Keratinocyte (primary cell): Measurements from ENCODE around the gene KCNH1. TPM values are rescaled to one million over a fixed set of nuclear protein-coding genes. Genes with fewer than 3 reads are reported as not detected.

ENCODE experiments used
- DNase-seq: peaks from one replicate; pipeline ENCODE4 v3.0.0-alpha.2; 2011; ENCODE audit warnings: low read depth, missing footprints, low spot score
- FAIRE-seq: peaks from 2 replicates; lab custom pipeline; 2011; peaks lifted over from hg19 to GRCh38; lab: Jason Lieb, UNC
- H2AFZ ChIP-seq: 2 replicates; pipeline ENCODE4 v1.6.0; 2012; ENCODE audit warnings: low read length, control low read depth, inconsistent platforms; ENCODE audit not compliant: control insufficient read depth
- H3K27ac ChIP-seq: 2 replicates; pipeline ENCODE4 v1.5.1; 2011; ENCODE audit warnings: low read length; ENCODE audit not compliant: control insufficient read depth, insufficient read depth
- H3K27me3 ChIP-seq: 3 replicates; pipeline ENCODE4 v1.6.0; 2011; ENCODE audit warnings: low read length; ENCODE audit not compliant: control insufficient read depth, insufficient read depth; ENCODE audit errors: extremely low read depth
- H3K36me3 ChIP-seq, 2 experiments: 2 replicates in 1 of 2; 3 replicates in 1 of 2; pipeline ENCODE4 v1.5.1; 2011; ENCODE audit warnings: low read length in 2 of 2, mild to moderate bottlenecking in 1 of 2; ENCODE audit not compliant: control insufficient read depth in 2 of 2, insufficient read depth in 2 of 2; ENCODE audit errors: extremely low read depth in 1 of 2
- H3K4me1 ChIP-seq: 3 replicates; pipeline ENCODE4 v1.5.1; 2011; ENCODE audit warnings: low read length; ENCODE audit not compliant: control insufficient read depth, insufficient read depth; ENCODE audit errors: extremely low read depth
- H3K4me2 ChIP-seq: 3 replicates; pipeline ENCODE4 v1.6.0; 2011; ENCODE audit warnings: low read depth, low read length; ENCODE audit not compliant: control insufficient read depth, insufficient read depth; ENCODE audit errors: extremely low read depth
- H3K4me3 ChIP-seq, 3 experiments: fragments of 200-600 bp in 1 of 3; sonication (generic) in 1 of 3; 2 replicates in 2 of 3; 3 replicates in 1 of 3; pipeline ENCODE4 v1.5.1; 2011 to 2016; ENCODE audit warnings: low read length in 3 of 3, mild to moderate bottlenecking in 3 of 3, control low read depth in 2 of 3, inconsistent platforms in 1 of 3, low read depth in 1 of 3, mixed read lengths in 1 of 3, mixed run types in 1 of 3, moderate library complexity in 1 of 3; ENCODE audit not compliant: control insufficient read depth in 2 of 3, insufficient read depth in 2 of 3; ENCODE audit errors: extremely low read depth in 1 of 3
- H3K79me2 ChIP-seq: 2 replicates; pipeline ENCODE4 v1.6.0; 2012; ENCODE audit warnings: low read length; ENCODE audit not compliant: control insufficient read depth, insufficient read depth
- H3K9ac ChIP-seq: 3 replicates; pipeline ENCODE4 v1.6.0; 2011; ENCODE audit warnings: low read length; ENCODE audit not compliant: control insufficient read depth, insufficient read depth; ENCODE audit errors: extremely low read depth
- H3K9me1 ChIP-seq: 3 replicates; pipeline ENCODE4 v1.6.0; 2011; ENCODE audit warnings: low read length; ENCODE audit not compliant: control insufficient read depth, insufficient read depth; ENCODE audit errors: extremely low read depth
- H3K9me3 ChIP-seq: 2 replicates; pipeline ENCODE4 v1.5.1; 2012; ENCODE audit warnings: low read depth, low read length; ENCODE audit not compliant: control insufficient read depth
- H4K20me1 ChIP-seq: 3 replicates; pipeline ENCODE4 v1.6.0; 2011; ENCODE audit warnings: low read length; ENCODE audit not compliant: control insufficient read depth, insufficient read depth; ENCODE audit errors: extremely low read depth
- CTCF ChIP-seq, 3 experiments: IDR thresholded peaks in 1 of 3; conservative IDR thresholded peaks in 1 of 3; optimal IDR thresholded peaks in 1 of 3; 2 replicates in 2 of 3; 3 replicates in 1 of 3; pipeline versions ENCODE3 to v1.5.1; 2011; ENCODE audit warnings: low read length in 3 of 3, mild to moderate bottlenecking in 3 of 3, moderate library complexity in 2 of 3, control low read depth in 1 of 3, inconsistent platforms in 1 of 3; ENCODE audit not compliant: insufficient read depth in 2 of 3; ENCODE audit errors: extremely low read depth in 1 of 3
- EZH2 ChIP-seq: IDR thresholded peaks from one replicate; pipeline ENCODE4 v1.6.1; 2012; ENCODE audit warnings: inconsistent platforms, mild to moderate bottlenecking, low read length, moderate library complexity
- dilution Hi-C: fragments of 300-500 bp; cut with MboI; formaldehyde crosslinking; loops from one replicate; pipeline ENCODE4 v1.7.0; 2020; ENCODE audit warnings: low sequenced_read_pairs; ENCODE audit not compliant: extremely low pct_ligation_motif_present
- polyA plus RNA-seq, 5 experiments: library from polyadenylated mRNA; depleted of rRNA in 3 of 5; stranded (reverse) in 3 of 5; stranded (forward) in 1 of 5; unstranded in 1 of 5; fragments of >200 nt; gene quantifications; 1 replicate in 1 of 5; 2 replicates in 3 of 5; 3 replicates in 1 of 5; pipeline versions ENCODE4 v1.2.1 to v1.2.3, GENCODE V29; 2011 to 2012; ENCODE audit warnings: missing spikeins in 2 of 5, low read depth in 1 of 5, low replicate concordance in 1 of 5

The KCNH1 gene
- polyA plus RNA-seq, 1 donor (not counting 4 experiments of a cell fraction or from before 2014, with no cell fraction given) = not detected

- Histone ChIP-seq H3K9ac (no peak overlapping the region), H3K9me3 (no peaks in the 10 kb centered on the region), H3K27ac (no peak overlapping the region), H3K9me1 (no peaks in the 10 kb centered on the region), H3K36me3 (no peaks in the 10 kb centered on the region), H2AFZ (no peak overlapping the region), H3K4me2 (no peak overlapping the region), H3K27me3 (no peaks in the 10 kb centered on the region), H4K20me1 (no peaks in the 10 kb centered on the region), H3K4me3 (no peak overlapping the region), H3K4me1 (no peaks in the 10 kb centered on the region), H3K79me2 (no peaks in the 10 kb centered on the region)
- FAIRE-seq (no peak), DNase-seq (no peak)
- no peak for TF ChIP-seq CTCF (optimal IDR thresholded peaks at IDR 0.05 in 1 of 3, IDR thresholded peaks at IDR 0.05 in 1 of 3, conservative IDR thresholded peaks at IDR 0.05 in 1 of 3; ENCODE audit: extremely low read depth in 1 of 3, insufficient read depth in 2 of 3, low read length in 3 of 3)
- TF ChIP-seq EZH2 = no peak
- dilution Hi-C loops = no loop called here
Observed at GRCh38 chr1:210702506-210702905, 431.4 kb downstream of the KCNH1 start.

- DNase-seq = no peak
- dilution Hi-C loops = no loop called here
- FAIRE-seq = no peak
Observed at GRCh38 chr1:210700511-210700910, 433.4 kb downstream of the KCNH1 start.

More at GRCh38 chr1:210700511-210700910, 433.4 kb downstream of the KCNH1 start:
- TF ChIP-seq CTCF (optimal IDR thresholded peaks at IDR 0.05 in 1 of 3, IDR thresholded peaks at IDR 0.05 in 1 of 3, conservative IDR thresholded peaks at IDR 0.05 in 1 of 3; ENCODE audit: extremely low read depth in 1 of 3, insufficient read depth in 2 of 3, low read length in 3 of 3) = no peak
- TF ChIP-seq EZH2 = no peak
- H2AFZ ChIP-seq = no peak overlapping the region
- H3K4me2 ChIP-seq = no peak overlapping the region
- H3K9me1 ChIP-seq = no peaks in the 10 kb centered on the region
- no peaks in the 10 kb centered on the region for H3K79me2 ChIP-seq
- no peaks in the 10 kb centered on the region for H3K4me1 ChIP-seq
- no peaks in the 10 kb centered on the region for H3K36me3 ChIP-seq
- H3K9ac ChIP-seq = no peak overlapping the region
- no peaks in the 10 kb centered on the region for H4K20me1 ChIP-seq
- H3K9me3 ChIP-seq = no peaks in the 10 kb centered on the region
- no peak overlapping the region for H3K27ac ChIP-seq
- H3K27me3 ChIP-seq = no peaks in the 10 kb centered on the region
- no peak overlapping the region for H3K4me3 ChIP-seq
